SU-DHL-6 (cell line): ENCODE data around the gene ITIH6.
"Not testable (repeated sequence)": the region's sequence is repeated elsewhere in the genome, so short reads cannot be mapped to it uniquely, and the experiment has no call there.

Experiments used
- CTCF ChIP-seq: fragments of 200-600 bp; sonication (generic); IDR thresholded peaks from one replicate; pipeline ENCODE4 v1.5.1; 2017; ENCODE audit warnings: antibody characterized with exemption, mild to moderate bottlenecking, low read length, moderate library complexity; ENCODE audit not compliant: insufficient read depth, poor library complexity, severe bottlenecking
- EZH2phosphoT487 ChIP-seq: fragments of 200-600 bp; sonication (generic), shearing (Covaris generic); conservative IDR thresholded peaks from 2 replicates; pipeline ENCODE4 v1.6.1; 2018; ENCODE audit warnings: mild to moderate bottlenecking, antibody characterized with exemption, low read length, moderate library complexity, mixed read lengths

GRCh38 chrX:54789405-54789804 lies 8.7 kb downstream of the ITIH6 start:
- TF ChIP-seq CTCF, EZH2phosphoT487: not testable (repeated sequence)
